Large intestine (tissue), 3 donors: ENCODE measurements around the gene TRIO. TPM values are rescaled to one million over a fixed set of nuclear protein-coding genes. Genes with fewer than 3 reads are reported as not detected.

Experiments used
- DNase-seq, 2 donors: peaks; one replicate each; pipeline versions ENCODE4 v3.0.0 to v3.0.0-alpha.2; 2013
- H3K27ac ChIP-seq: one replicate; pipeline ENCODE4 v1.5.1; 2013; ENCODE audit warnings: low read length
- H3K27me3 ChIP-seq: 2 replicates; pipeline ENCODE4 v1.6.1; 2013; ENCODE audit warnings: low read length; ENCODE audit not compliant: control insufficient read depth, insufficient read depth
- H3K36me3 ChIP-seq: 2 replicates; pipeline ENCODE4 v1.6.1; 2013; ENCODE audit warnings: low read length; ENCODE audit not compliant: control insufficient read depth, insufficient read depth
- H3K4me1 ChIP-seq: one replicate; pipeline ENCODE4 v1.6.1; 2013; ENCODE audit warnings: low read length; ENCODE audit not compliant: control insufficient read depth, insufficient read depth
- H3K4me3 ChIP-seq: one replicate; pipeline ENCODE4 v1.5.1; 2013; ENCODE audit warnings: low read length
- H3K9me3 ChIP-seq: one replicate; pipeline ENCODE4 v1.6.1; 2013; ENCODE audit warnings: mild to moderate bottlenecking, low read depth, low read length, moderate library complexity; ENCODE audit not compliant: control insufficient read depth
- WGBS: methylation state at CpG from one replicate; pipeline ENCODE4 v1.1.5; 2013; ENCODE audit warnings: low lambda C conversion rate; ENCODE audit not compliant: insufficient coverage; 5-methylcytosine and 5-hydroxymethylcytosine counted together
- polyA plus RNA-seq: library from polyadenylated mRNA; unstranded; fragments of 120-200 nt; gene quantifications from one replicate; pipeline ENCODE4 v1.2.1, GENCODE V29; 2013

Gene TRIO
- polyA plus RNA-seq, 1 donor: 66.6 TPM

DNA sequence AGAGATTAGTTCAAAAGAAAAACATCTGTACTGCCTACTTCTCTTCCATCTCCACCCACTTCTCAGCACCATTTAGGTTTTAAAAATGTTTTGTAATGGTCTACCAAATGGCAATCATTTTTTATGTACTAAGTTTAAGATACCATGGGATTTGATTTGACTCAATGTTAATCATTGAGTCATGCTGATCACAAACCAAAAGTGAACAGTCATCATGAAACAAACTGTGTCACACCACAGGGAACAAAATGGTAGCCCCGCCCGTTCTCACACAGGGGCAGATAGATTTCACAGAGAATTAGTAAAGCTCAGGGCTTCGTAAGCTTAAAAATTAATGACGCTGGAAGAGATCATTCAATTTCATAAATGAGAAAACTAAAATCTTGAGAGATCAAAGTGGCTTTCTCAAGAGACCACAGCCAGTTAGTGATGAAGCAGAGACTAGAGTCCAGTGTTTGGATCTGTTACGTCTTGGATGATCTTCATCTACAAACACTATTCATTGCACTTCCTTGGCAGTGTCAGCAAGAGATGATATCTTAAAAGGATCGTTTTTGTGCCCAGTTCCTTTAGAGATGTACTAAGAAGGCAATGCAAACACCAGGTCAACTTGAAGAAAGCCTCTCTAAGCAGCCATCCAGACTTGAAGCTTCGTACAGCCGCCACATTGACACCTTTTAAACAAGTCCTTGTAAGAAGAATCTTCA, 33.9 kb upstream of the TRIO start:
- H3K27ac ChIP-seq: no peak overlapping the region
- WGBS: 92% methylated on average over 4 of the region's 8 CpGs
- DNase-seq: no peak

DNA sequence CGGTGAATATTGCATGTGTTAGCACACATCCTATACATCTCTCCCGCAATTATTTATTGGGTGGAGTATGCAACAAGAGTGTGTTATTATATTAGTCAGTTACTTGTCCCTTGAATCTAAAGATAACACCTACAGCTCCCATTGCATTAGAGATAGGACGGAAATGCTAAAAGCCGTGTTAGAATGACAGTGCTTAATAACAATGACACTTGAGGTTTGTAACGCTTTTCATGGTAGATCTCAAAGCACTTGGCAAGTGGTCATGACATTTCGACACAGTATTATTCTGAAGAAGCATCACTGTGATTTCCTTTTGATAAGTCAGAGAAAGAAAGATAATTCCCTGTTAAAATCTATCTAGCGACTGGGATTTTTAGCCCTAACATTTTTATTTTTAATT, 33.4 kb upstream of the TRIO start:
- Histone ChIP-seq H3K27me3 (no peaks in the 10 kb centered on the region), H3K4me3 (no peak overlapping the region), H3K27ac (no peak overlapping the region), H3K4me1 (peaks cover 4% of the 10 kb centered on the region), H3K9me3 (no peaks in the 10 kb centered on the region), H3K36me3 (no peaks in the 10 kb centered on the region)
- DNase-seq: no peak
- 97% methylated on average over 5 of the region's 7 CpGs for WGBS

More for the DNA sequence above, 33.9 kb upstream of the TRIO start:
- H3K4me1 ChIP-seq: peaks cover 4% of the 10 kb centered on the region
- no peaks in the 10 kb centered on the region for H3K9me3 ChIP-seq
- no peaks in the 10 kb centered on the region for H3K36me3 ChIP-seq
- H3K4me3 ChIP-seq: no peak overlapping the region
- no peaks in the 10 kb centered on the region for H3K27me3 ChIP-seq

GRCh38 chr5:14110196-14110595, 32.9 kb upstream of the TRIO start:
- H3K9me3 ChIP-seq: no peaks in the 10 kb centered on the region
- peaks cover 4% of the 10 kb centered on the region for H3K4me1 ChIP-seq
- H3K27ac ChIP-seq: no peak overlapping the region
- no peaks in the 10 kb centered on the region for H3K27me3 ChIP-seq
- 50% methylated on average over 2 of the region's 4 CpGs for WGBS
- no peak for DNase-seq
- no peaks in the 10 kb centered on the region for H3K36me3 ChIP-seq
- H3K4me3 ChIP-seq: no peak overlapping the region

DNA sequence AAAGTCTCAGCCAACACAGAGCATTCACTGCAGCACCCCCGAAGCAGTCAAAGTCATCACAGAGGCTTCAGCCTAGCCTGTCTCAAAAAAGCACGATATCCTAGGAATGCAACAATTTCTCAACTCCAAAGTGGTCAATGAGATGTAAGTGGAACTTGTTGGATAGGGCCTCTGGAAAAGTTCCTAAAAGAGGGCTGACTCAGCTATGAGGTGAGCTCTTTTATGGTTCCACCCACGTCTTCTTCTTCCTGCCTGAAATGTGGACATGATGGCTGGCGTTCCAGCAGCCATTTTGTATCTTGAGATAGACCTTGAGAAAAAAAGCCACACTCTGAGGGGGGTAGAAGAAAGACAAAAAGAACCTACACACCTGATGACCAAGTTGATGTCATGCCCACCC, 32.5 kb upstream of the TRIO start:
- Histone ChIP-seq H3K36me3 (no peaks in the 10 kb centered on the region), H3K27me3 (no peaks in the 10 kb centered on the region), H3K4me3 (no peak overlapping the region), H3K4me1 (peaks cover 4% of the 10 kb centered on the region), H3K27ac (no peak overlapping the region), H3K9me3 (no peaks in the 10 kb centered on the region)
- no CpG with 5 or more reads among the region's 4 CpGs for WGBS
- DNase-seq: no peak

DNA sequence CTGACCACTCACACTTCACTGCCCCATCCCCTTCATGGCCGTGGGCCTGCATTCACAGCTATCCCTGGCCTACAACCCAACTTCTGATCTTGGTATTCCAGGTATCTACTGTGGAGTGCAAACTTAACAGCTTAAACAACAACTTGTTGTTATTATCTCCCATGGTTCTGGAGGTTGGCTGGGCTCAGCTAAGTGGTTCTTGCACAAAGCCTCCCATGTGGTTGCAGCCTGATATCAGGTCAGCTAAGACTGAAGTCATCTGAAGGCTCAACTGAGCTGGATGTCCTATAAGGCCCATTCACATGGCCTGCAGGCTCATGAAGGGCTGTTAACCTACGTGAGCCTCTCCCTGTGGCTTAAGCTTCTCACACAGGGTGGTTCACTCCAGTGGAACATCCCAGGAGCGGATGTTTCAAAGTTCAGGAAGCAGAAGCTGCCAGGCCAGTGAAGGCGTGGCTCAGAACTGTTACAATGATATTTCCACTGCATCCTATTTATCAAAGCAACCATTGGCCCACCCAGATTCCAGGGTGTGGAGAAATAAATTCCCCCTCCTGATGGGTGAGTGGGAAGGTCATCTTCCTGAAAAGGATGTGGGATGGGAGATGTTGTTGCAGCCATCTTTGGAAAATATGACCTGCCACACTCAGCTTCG, 30.0 kb upstream of the TRIO start:
- Histone ChIP-seq H3K4me3 (no peak overlapping the region), H3K4me1 (peaks cover 4% of the 10 kb centered on the region), H3K9me3 (no peaks in the 10 kb centered on the region), H3K36me3 (no peaks in the 10 kb centered on the region), H3K27ac (no peak overlapping the region), H3K27me3 (no peaks in the 10 kb centered on the region)
- WGBS: no CpG with 5 or more reads among the region's 5 CpGs
- DNase-seq: peak; percentile 82 to 91

DNA sequence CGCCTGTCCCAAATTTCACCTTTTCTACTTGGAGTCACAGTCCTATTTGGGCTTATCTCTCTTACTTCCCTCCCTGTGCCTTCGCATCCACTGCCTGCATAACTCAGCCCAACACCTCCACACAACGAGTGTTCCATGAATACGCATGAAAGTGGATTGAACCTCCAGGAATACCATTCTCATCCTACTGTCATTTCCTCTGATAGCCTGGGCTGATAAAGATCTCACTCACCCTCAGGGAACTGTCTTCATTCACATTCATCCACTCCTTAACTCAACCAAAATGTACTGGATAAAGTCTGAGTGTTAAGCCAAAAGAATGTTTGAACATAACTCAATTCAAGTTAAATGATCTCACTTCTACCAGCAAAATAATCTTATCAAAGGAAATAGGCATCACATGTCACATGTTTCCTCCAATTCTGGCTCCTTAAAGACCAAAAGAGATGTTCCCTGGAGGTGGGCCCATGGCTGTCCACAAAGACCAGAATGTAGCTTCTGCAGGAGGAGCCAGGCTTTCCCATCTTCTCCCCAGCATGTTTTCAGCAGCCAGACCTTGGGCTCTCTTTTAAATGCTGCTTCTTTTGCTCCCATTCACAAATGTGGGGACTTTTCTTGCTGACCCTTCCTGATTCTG, 28.4 kb upstream of the TRIO start:
- Histone ChIP-seq H3K4me1 (peaks cover 4% of the 10 kb centered on the region), H3K27ac (no peak overlapping the region), H3K27me3 (peaks cover 2% of the 10 kb centered on the region), H3K9me3 (no peaks in the 10 kb centered on the region), H3K36me3 (no peaks in the 10 kb centered on the region), H3K4me3 (no peak overlapping the region)
- DNase-seq: no peak
- WGBS: 90% methylated on average over 2 of the region's 4 CpGs

GRCh38 chr5:14115323-14115895, 27.7 kb upstream of the TRIO start:
- Histone ChIP-seq H3K4me3 (no peak overlapping the region), H3K9me3 (no peaks in the 10 kb centered on the region), H3K27ac (no peak overlapping the region), H3K27me3 (peaks cover 2% of the 10 kb centered on the region), H3K36me3 (no peaks in the 10 kb centered on the region), H3K4me1 (peaks cover 4% of the 10 kb centered on the region)
- no peak for DNase-seq
- WGBS: no CpG with 5 or more reads among the region's 7 CpGs

DNA sequence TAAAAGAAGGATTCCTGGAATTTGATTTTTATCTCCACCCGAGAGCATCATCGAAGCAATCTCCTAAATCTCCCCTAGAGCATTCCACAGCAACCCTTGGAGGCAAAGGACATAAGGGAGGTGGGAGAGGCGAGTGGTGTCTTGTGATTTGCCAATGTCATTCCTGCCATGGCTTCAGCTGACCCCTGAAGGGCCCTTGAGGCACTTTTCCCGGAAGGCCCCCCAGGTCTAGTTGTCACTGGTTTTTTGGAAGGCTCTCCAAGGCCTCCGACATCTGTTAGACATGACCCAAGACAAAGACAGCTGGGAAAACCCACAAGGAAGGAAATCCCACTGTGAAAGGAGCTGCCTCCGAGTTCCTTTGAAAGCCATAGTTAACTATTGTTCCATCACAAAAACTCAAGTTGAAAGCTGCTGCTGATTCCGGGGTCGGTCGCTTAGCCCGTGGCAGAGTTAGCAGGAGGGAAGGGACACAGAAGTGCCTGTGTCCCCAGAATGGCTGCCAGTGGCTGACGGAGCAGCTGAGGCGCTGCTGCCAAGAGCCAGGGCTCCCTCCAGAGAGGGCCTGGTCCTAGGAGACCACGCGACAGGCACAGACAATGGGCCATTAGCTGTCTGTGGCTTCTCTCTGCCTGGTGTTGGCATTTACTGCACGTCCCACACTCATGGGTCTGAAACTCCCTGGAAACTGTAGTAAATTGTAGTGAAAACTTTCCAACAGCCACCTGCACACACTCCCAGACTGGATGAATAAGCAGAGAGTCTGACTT, 24.4 kb upstream of the TRIO start:
- Histone ChIP-seq H3K27me3 (peaks cover 2% of the 10 kb centered on the region), H3K36me3 (no peaks in the 10 kb centered on the region), H3K4me1 (no peaks in the 10 kb centered on the region), H3K27ac (no peak overlapping the region), H3K4me3 (no peak overlapping the region), H3K9me3 (no peaks in the 10 kb centered on the region)
- no peak for DNase-seq
- WGBS: no CpG with 5 or more reads among the region's 15 CpGs

DNA sequence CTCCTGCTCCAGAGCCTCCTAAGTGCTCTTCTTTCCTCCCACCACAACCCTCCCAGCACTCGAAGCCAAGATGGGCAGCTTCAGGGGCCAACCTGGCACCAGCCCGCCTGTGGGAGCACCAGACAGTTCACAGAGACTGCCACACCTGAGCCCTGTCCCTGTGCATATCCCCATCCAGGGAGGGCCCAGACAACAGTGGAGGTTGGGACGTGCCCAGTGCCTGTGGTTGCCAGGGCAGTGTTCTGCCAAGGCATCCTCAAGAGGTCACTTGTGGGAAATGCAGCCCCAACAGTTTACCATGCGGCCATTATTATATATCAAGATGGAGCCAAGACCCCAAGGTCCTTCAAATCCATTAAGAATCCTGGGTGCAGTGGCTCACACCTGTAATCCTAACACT, 23.0 kb upstream of the TRIO start:
- Histone ChIP-seq H3K36me3 (no peaks in the 10 kb centered on the region), H3K4me3 (no peak overlapping the region), H3K27ac (no peak overlapping the region), H3K27me3 (peaks cover 2% of the 10 kb centered on the region), H3K9me3 (no peaks in the 10 kb centered on the region), H3K4me1 (no peaks in the 10 kb centered on the region)
- WGBS: no CpG with 5 or more reads among the region's 4 CpGs
- DNase-seq: no peak

DNA sequence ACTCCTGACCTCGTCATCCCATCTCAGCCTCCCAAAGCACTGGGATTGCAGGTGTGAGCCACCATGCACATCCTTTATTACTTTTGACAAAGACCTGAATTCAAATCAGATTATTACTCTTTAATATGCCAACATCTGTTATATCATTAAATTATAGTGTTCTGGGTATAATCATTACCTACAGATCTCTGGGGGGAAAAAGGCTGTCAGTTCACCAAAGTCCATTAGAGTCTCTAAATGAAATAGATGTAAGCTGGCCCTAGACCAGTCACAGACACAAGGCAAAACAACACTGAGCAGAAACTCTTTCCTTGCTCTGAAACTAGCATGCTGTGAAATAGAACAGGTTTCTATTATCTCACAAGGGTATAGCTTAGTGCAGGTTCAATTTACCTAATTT, 21.6 kb upstream of the TRIO start:
- 67% methylated on average over 1 of the region's 1 CpG for WGBS
- H3K27me3 ChIP-seq: peaks cover 4% of the 10 kb centered on the region
- no peak for DNase-seq
- H3K36me3 ChIP-seq: no peaks in the 10 kb centered on the region
- H3K9me3 ChIP-seq: no peaks in the 10 kb centered on the region
- H3K4me1 ChIP-seq: no peaks in the 10 kb centered on the region
- H3K4me3 ChIP-seq: no peak overlapping the region
- H3K27ac ChIP-seq: no peak overlapping the region
